ENCODE data around the gene APBA2. TPM values are rescaled to one million over a fixed set of nuclear protein-coding genes. Genes with fewer than 3 reads are reported as not detected.

APBA2 gene
- total and polyA plus RNA-seq, 11 donors = 0.16 to 1.3 (median 0.40) TPM; not detected in 2

DNA sequence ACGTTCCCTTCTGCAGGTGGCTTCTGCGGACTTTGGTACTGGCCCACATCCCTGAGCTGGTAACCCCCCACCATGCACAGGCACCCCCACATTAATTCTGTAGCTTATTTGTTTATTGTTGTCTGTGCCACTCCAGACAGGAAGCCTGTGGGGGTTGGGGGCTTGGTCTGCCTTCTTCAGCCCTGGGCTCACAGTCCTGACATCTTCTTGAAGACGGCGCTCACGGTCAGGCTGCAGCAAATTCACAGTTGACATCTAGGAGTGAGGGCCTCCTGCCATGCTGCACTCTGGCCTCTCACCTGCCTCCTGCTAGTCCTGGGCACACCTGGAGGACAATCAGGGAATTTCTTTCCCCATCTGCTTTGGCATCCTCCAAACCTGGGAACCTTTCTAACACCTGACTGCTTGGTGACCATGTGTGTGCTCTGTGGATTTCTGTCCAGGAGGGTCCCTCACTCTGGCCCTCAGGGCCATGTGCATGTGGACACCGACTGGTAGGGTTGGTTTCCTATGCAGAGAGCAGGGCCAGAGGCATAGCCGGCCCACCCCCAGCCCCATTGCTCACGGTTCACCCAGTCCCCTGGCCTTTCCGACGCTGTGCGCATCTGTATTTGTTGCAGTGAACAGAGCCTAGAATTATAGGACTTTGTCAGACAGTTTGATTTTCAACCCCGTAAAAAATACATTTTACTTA, 68.8 kb downstream of the APBA2 start:
- H3K27me3 ChIP-seq = peaks cover 0 to 14% (median 0%) of the 10 kb centered on the region in 9 donors
- no peak for ATAC-seq

DNA sequence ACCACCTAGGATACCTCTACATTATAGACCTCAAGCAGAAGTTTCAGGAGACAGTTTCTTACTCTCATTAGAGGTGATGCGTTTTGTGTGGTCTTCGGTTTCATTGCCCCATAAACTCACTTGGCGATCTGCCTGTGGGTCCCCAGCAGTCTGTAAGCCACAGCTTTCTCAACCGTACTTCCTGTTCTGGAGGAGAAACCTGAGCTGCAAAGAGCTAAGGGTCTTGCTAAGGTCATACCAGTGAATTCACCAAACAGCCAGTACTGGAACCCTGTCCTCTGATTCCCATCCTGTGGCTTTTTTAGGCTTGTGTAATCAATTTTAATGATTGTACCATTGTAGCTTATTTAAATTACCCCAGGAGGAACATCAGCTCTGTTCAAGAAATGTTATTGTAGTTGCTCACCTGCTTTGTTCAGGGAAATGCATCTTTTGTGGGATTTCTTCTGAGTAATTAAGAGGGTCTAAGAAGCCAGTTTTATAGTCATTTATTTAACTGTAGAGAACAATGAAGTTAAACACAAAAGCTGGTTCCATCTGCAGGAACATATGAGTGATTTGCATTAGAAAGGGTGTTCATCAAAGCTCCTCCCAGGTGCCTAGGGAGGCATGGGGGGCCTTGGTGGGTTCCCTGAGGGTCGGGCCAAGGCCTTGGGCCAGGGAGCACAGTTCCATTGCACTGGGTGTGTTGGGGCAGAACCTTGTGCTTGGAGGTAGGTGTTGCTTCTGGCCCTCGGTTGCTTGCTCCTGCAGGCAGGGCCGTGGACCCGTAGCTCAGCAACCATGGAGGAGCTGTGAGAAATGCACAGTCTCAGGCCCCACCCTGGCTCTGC, 69.6 kb downstream of the APBA2 start:
- intact Hi-C loops (cut with DNase I) = no loop called here

More for the DNA sequence above, 68.8 kb downstream of the APBA2 start:
- no peaks in the 10 kb centered on the region for H3K36me3 ChIP-seq
- no peak overlapping the region for H3K4me3 ChIP-seq
- no peak for DNase-seq
- H3K9me3 ChIP-seq = no peaks in the 10 kb centered on the region
- H3K4me1 ChIP-seq = no peaks in the 10 kb centered on the region
- no peak overlapping the region for H3K27ac ChIP-seq
- intact Hi-C loops (cut with DNase I) = no loop called here
- TF ChIP-seq, protein P1, sequence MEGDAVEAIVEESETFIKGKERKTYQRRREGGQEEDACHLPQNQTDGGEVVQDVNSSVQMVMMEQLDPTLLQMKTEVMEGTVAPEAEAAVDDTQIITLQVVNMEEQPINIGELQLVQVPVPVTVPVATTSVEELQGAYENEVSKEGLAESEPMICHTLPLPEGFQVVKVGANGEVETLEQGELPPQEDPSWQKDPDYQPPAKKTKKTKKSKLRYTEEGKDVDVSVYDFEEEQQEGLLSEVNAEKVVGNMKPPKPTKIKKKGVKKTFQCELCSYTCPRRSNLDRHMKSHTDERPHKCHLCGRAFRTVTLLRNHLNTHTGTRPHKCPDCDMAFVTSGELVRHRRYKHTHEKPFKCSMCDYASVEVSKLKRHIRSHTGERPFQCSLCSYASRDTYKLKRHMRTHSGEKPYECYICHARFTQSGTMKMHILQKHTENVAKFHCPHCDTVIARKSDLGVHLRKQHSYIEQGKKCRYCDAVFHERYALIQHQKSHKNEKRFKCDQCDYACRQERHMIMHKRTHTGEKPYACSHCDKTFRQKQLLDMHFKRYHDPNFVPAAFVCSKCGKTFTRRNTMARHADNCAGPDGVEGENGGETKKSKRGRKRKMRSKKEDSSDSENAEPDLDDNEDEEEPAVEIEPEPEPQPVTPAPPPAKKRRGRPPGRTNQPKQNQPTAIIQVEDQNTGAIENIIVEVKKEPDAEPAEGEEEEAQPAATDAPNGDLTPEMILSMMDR (IDR thresholded peaks at IDR 0.05) = no peak
- TF ChIP-seq POLR2A (IDR thresholded peaks at IDR 0.05) = no peak
- WGBS, 4 donors = 79 to 92% (median 85%) methylated on average over 11 to 12 of the region's 12 CpGs

DNA sequence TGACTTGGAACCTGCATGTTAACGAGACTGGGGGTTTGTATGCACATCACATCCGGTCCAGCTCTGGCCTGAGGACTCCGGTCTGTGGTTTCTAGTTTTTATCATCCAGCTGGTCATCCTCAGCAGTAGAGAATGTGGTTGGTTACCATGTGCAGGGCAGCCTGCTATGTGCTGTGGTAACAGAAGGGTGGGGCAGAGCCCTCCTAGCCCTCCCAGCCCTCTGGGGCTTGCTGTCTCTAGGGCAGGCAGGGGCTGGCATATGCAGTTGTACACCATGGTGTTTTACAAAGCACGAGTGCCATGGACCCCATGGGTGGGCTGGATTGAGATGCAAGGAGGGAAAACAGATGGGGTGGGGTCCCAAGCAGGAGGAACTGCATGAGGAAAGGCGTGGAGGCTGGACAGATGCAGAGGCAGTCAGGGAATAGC, 70.2 kb downstream of the APBA2 start:
- 68 to 82% (median 77%) methylated on average over 5 of the region's 5 CpGs for WGBS, 4 donors
- Histone ChIP-seq H3K4me1 (no peaks in the 10 kb centered on the region), H3K27ac (no peak overlapping the region), H3K36me3 (no peaks in the 10 kb centered on the region), H3K9me3 (no peaks in the 10 kb centered on the region), H3K4me3 (no peak overlapping the region), H3K27me3 (peaks cover 0 to 14% (median 0%) of the 10 kb centered on the region in 9 donors)
- ATAC-seq (no peak), DNase-seq (no peak)
- intact Hi-C loops (cut with DNase I) = no loop called here
- TF ChIP-seq, protein P1 (IDR thresholded peaks at IDR 0.05) = no peak
- no peak for TF ChIP-seq POLR2A (IDR thresholded peaks at IDR 0.05)

More for the DNA sequence above, 69.6 kb downstream of the APBA2 start:
- H3K27me3 ChIP-seq = peaks cover 0 to 14% (median 0%) of the 10 kb centered on the region in 9 donors
- no peak overlapping the region for H3K27ac ChIP-seq
- ATAC-seq (no peak), DNase-seq (no peak)
- no peaks in the 10 kb centered on the region for H3K4me1 ChIP-seq
- no peaks in the 10 kb centered on the region for H3K36me3 ChIP-seq
- no peaks in the 10 kb centered on the region for H3K9me3 ChIP-seq
- no peak overlapping the region for H3K4me3 ChIP-seq
- TF ChIP-seq, protein P1 (IDR thresholded peaks at IDR 0.05) = no peak
- TF ChIP-seq POLR2A (IDR thresholded peaks at IDR 0.05) = no peak
- WGBS, 4 donors = 67 to 76% (median 75%) methylated on average over 8 of the region's 8 CpGs

DNA sequence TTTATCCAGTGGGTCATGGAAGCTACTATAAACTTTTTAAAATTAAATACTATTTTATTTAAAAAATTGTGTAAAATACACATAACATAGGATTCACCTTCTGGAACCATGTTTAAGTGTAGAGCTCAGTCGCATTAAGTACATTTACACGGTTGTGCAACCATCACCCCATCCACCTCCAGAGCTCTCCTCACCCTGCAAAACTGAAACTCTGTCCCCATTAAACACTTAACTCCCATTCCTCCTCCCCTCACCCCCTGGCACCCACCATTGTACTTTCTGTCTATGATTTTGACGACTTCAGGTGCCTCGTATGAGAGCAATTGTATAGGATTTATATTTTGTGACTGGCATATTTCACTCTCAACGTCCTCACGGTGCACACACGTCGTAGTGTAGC, 70.7 kb downstream of the APBA2 start:
- H3K4me3 ChIP-seq = no peak overlapping the region
- H3K4me1 ChIP-seq = no peaks in the 10 kb centered on the region
- no peak for DNase-seq
- ATAC-seq = no peak
- no peaks in the 10 kb centered on the region for H3K36me3 ChIP-seq
- intact Hi-C loops (cut with DNase I) = no loop called here
- H3K9me3 ChIP-seq = no peaks in the 10 kb centered on the region
- TF ChIP-seq, protein P1 (IDR thresholded peaks at IDR 0.05) = no peak
- TF ChIP-seq POLR2A (IDR thresholded peaks at IDR 0.05) = no peak
- no peak overlapping the region for H3K27ac ChIP-seq
- H3K27me3 ChIP-seq = peaks cover 0 to 14% (median 0%) of the 10 kb centered on the region in 9 donors
- WGBS, 4 donors = 90 to 95% (median 92%) methylated on average over 8 of the region's 8 CpGs

Data from heart left ventricle (tissue), 16 donors.